Activated CD8-positive, alpha-beta memory T cell treated with anti-CD3 and anti-CD28 coated beads for 36 hours (primary cell): ENCODE results near the gene DOHH. TPM values are rescaled to one million over a fixed set of nuclear protein-coding genes. Genes with fewer than 3 reads are reported as not detected.

Experiments used
- CTCF ChIA-PET: fragments of 350-600 bp; sonication (Branson Sonifier 250); formaldehyde crosslinking; loops from one replicate; lab custom pipeline; 2021; ENCODE audit warnings: antibody characterized with exemption; lab: Charles Lee
- POLR2A ChIA-PET: fragments of 350-600 bp; sonication (Branson Sonifier 250); formaldehyde crosslinking; loops from one replicate; lab custom pipeline; 2021; ENCODE audit warnings: antibody characterized with exemption; lab: Charles Lee
- total RNA-seq, 2 experiments: library from RNA; stranded (reverse); gene quantifications; one replicate each; pipeline ENCODE4 v1.2.3, GENCODE V29; 2021

Gene DOHH
- total RNA-seq, 2 experiments from 2014 or later, result 18.8 to 21.4 TPM

GRCh38 chr19:3474614-3475013 lies 25.9 kb downstream of the DOHH start:
- POLR2A ChIA-PET, result no interaction called here
- CTCF ChIA-PET, result interaction anchor here (4.9 kb wide), 1 partner anchor 148 kb away, joined by 25 read pairs; no protein-coding TSS in a partner anchor

- ChIA-PET POLR2A (no interaction called here), CTCF (interaction anchor here (1.8 to 4.9 kb wide), 2 partner anchors 140 to 147 kb away, joined by 4 to 25 read pairs; no protein-coding TSS in a partner anchor)
These were observed 26.5 kb downstream of the DOHH start for GRCh38 chr19:3474010-3474409.

GRCh38 chr19:3471954-3472655 lies 28.4 kb downstream of the DOHH start:
- ChIA-PET CTCF (interaction anchor here (0.5 to 4.9 kb wide), 15 partner anchors 11 to 521 kb away, joined by 3 to 25 read pairs (median 4); no protein-coding TSS in a partner anchor), POLR2A (no interaction called here)

- POLR2A ChIA-PET, result interaction anchor here (0.6 kb wide), 1 partner anchor 144 kb away, joined by 3 read pairs; no protein-coding TSS in a partner anchor
- CTCF ChIA-PET, result interaction anchor here (0.7 to 4.9 kb wide), 8 partner anchors 11 to 153 kb away, joined by 3 to 25 read pairs (median 4); partner anchors contain the start of gene DOHH
These were observed 29.9 kb downstream of the DOHH start for GRCh38 chr19:3470500-3471128.

GRCh38 chr19:3469638-3470499 lies 30.6 kb downstream of the DOHH start:
- ChIA-PET POLR2A (no interaction called here), CTCF (interaction anchor here (0.6 to 4.9 kb wide), 5 partner anchors 15 to 146 kb away, joined by 3 to 25 read pairs (median 5); partner anchors contain the start of gene DOHH)

GRCh38 chr19:3468211-3468610 lies 32.3 kb downstream of the DOHH start:
- CTCF ChIA-PET, result no interaction called here
- POLR2A ChIA-PET, result interaction anchor here (0.6 kb wide), 2 partner anchors 160 to 255 kb away, joined by 3 read pairs; no protein-coding TSS in a partner anchor

- ChIA-PET POLR2A (no interaction called here), CTCF (no interaction called here)
These were observed 32.9 kb downstream of the DOHH start for GRCh38 chr19:3467437-3468198.

GRCh38 chr19:3466635-3467034 lies 33.8 kb downstream of the DOHH start:
- CTCF ChIA-PET, result interaction anchor here (0.9 kb wide), 1 partner anchor 158 kb away, joined by 3 read pairs; no protein-coding TSS in a partner anchor
- POLR2A ChIA-PET, result no interaction called here

- CTCF ChIA-PET, result interaction anchor here (1.0 to 2.2 kb wide), 2 partner anchors 19 to 160 kb away, joined by 3 to 7 read pairs; no protein-coding TSS in a partner anchor
- POLR2A ChIA-PET, result interaction anchor here (0.6 kb wide), 1 partner anchor 12 kb away, joined by 9 read pairs; no protein-coding TSS in a partner anchor
These were observed 34.9 kb downstream of the DOHH start for GRCh38 chr19:3465552-3465951.

GRCh38 chr19:3464587-3465235 lies 35.8 kb downstream of the DOHH start:
- ChIA-PET POLR2A (interaction anchor here (0.6 kb wide), 2 partner anchors 12 to 126 kb away, joined by 3 to 9 read pairs; no protein-coding TSS in a partner anchor), CTCF (interaction anchor here (0.6 to 2.2 kb wide), 4 partner anchors 20 to 225 kb away, joined by 3 to 7 read pairs (median 4); no protein-coding TSS in a partner anchor)

GRCh38 chr19:3463714-3464586 lies 36.5 kb downstream of the DOHH start:
- CTCF ChIA-PET, result interaction anchor here (0.6 to 2.2 kb wide), 3 partner anchors 21 to 225 kb away, joined by 3 to 7 read pairs (median 4); no protein-coding TSS in a partner anchor
- POLR2A ChIA-PET, result interaction anchor here (0.6 kb wide), 1 partner anchor 126 kb away, joined by 3 read pairs; no protein-coding TSS in a partner anchor

- ChIA-PET POLR2A (no interaction called here), CTCF (interaction anchor here (2.2 kb wide), 1 partner anchor 22 kb away, joined by 7 read pairs; no protein-coding TSS in a partner anchor)
These were observed 37.3 kb downstream of the DOHH start for GRCh38 chr19:3462991-3463713.

GRCh38 chr19:3459965-3460582 lies 40.4 kb downstream of the DOHH start:
- CTCF ChIA-PET, result interaction anchor here (0.7 kb wide), 1 partner anchor 144 kb away, joined by 3 read pairs; no protein-coding TSS in a partner anchor
- POLR2A ChIA-PET, result no interaction called here

GRCh38 chr19:3459089-3459881 lies 41.2 kb downstream of the DOHH start:
- CTCF ChIA-PET, result interaction anchor here (0.6 kb wide), 1 partner anchor 26 kb away, joined by 3 read pairs; no protein-coding TSS in a partner anchor
- POLR2A ChIA-PET, result no interaction called here
